Gastroesophageal sphincter (tissue), 4 donors: Measurements from ENCODE around the gene ZMPSTE24. TPM values are rescaled to one million over a fixed set of nuclear protein-coding genes. Genes with fewer than 3 reads are reported as not detected.
"Not testable (repeated sequence)": the region's sequence is repeated elsewhere in the genome, so short reads cannot be mapped to it uniquely, and the experiment has no call there.

Experiments used
- ATAC-seq: fragments of 150-250 bp; one replicate; pipeline ENCODE4 v1.9.1; 2016; ENCODE audit warnings: mild to moderate bottlenecking, moderate library complexity
- H3K27ac ChIP-seq, 4 donors: fragments of 200-600 bp; sonication (generic) in 3 of 4; 1 replicate in 3 of 4; 2 replicates in 1 of 4; pipeline ENCODE4 v1.5.1; 2016 to 2019
- H3K27me3 ChIP-seq: fragments of 200-600 bp; sonication (generic); one replicate; pipeline ENCODE4 v1.5.1; 2019
- H3K36me3 ChIP-seq, 2 donors: fragments of 200-600 bp; sonication (generic); one replicate each; pipeline ENCODE4 v1.5.1; 2019; ENCODE audit warnings: control low read depth in 1 of 2
- H3K4me1 ChIP-seq, 3 donors: fragments of 200-600 bp; sonication (generic); 1 replicate in 2 of 3; 2 replicates in 1 of 3; pipeline ENCODE4 v1.5.1; 2016 to 2019; ENCODE audit warnings: control low read depth in 2 of 3
- H3K4me3 ChIP-seq, 2 donors: fragments of 200-600 bp; sonication (generic); one replicate each; pipeline ENCODE4 v1.5.1; 2019; ENCODE audit warnings: mild to moderate bottlenecking in 1 of 2, moderate library complexity in 1 of 2
- H3K9me3 ChIP-seq, 3 donors: fragments of 200-600 bp; sonication (generic); one replicate each; pipeline ENCODE4 v1.5.1; 2017 to 2019; ENCODE audit warnings: control low read depth in 2 of 3
- CTCF ChIP-seq, 4 experiments: fragments of 200-600 bp in 2 of 4; fragments of 450-650 bp in 2 of 4; sonication (generic) in 1 of 4; IDR thresholded peaks; one replicate each; pipeline ENCODE4 v1.5.1; 2017 to 2019; ENCODE audit warnings: antibody characterized with exemption in 4 of 4, mild to moderate bottlenecking in 2 of 4, moderate library complexity in 2 of 4
- EP300 ChIP-seq: sonication (generic); formaldehyde crosslinking; IDR thresholded peaks from one replicate; pipeline ENCODE4 v1.6.1; 2017; ENCODE audit warnings: antibody characterized with exemption, mild to moderate bottlenecking
- POLR2A ChIP-seq, 2 donors: fragments of 450-650 bp; IDR thresholded peaks; one replicate each; pipeline ENCODE4 v1.6.1; 2017; ENCODE audit warnings: antibody characterized with exemption in 2 of 2, mild to moderate bottlenecking in 2 of 2, moderate library complexity in 1 of 2
- POLR2AphosphoS5 ChIP-seq: sonication (generic); formaldehyde crosslinking; IDR thresholded peaks from one replicate; pipeline ENCODE4 v1.6.1; 2017; ENCODE audit warnings: antibody characterized with exemption
- WGBS, 2 donors: methylation state at CpG; one replicate each; pipeline ENCODE4 v1.1.5; 2018; ENCODE audit warnings: low coverage in 1 of 2; 5-methylcytosine and 5-hydroxymethylcytosine counted together
- total RNA-seq, 4 donors: library from RNA; depleted of rRNA; stranded (reverse); fragments of >200 nt; gene quantifications; one replicate each; pipeline ENCODE4 v1.1.0, GENCODE V29; 2016

ZMPSTE24 gene
- total RNA-seq, 4 donors from 2014 or later: 49.0 to 76.1 (median 58.3) TPM

GRCh38 chr1:40339420-40340323, 81.6 kb downstream of the ZMPSTE24 start:
- Histone ChIP-seq H3K4me1 (peaks cover 0 to 6% (median 0%) of the 10 kb centered on the region in 3 donors), H3K36me3 (no peaks in the 10 kb centered on the region), H3K4me3 (no peak overlapping the region), H3K9me3 (no peaks in the 10 kb centered on the region), H3K27ac (no peak overlapping the region), H3K27me3 (peaks cover 7% of the 10 kb centered on the region)
- no peak for TF ChIP-seq POLR2A (IDR thresholded peaks at IDR 0.05)
- whole genome bisulfite sequencing, 2 donors: 68 to 89% methylated on average over 3 to 4 of the region's 6 CpGs
- ATAC-seq: no peak

- Histone ChIP-seq H3K36me3 (no peaks in the 10 kb centered on the region), H3K27me3 (peaks cover 7% of the 10 kb centered on the region), H3K9me3 (no peaks in the 10 kb centered on the region), H3K27ac (no peak overlapping the region), H3K4me3 (no peak overlapping the region), H3K4me1 (peaks cover 0 to 6% (median 0%) of the 10 kb centered on the region in 3 donors)
- ATAC-seq: no peak
- WGBS, 2 donors: 67 to 76% methylated on average over 6 of the region's 6 CpGs
- TF ChIP-seq CTCF (IDR thresholded peaks at IDR 0.05) (no peak), POLR2AphosphoS5 (no peak), POLR2A (IDR thresholded peaks at IDR 0.05) (no peak), EP300 (no peak)
Observed at GRCh38 chr1:40341491-40342380, 83.7 kb downstream of the ZMPSTE24 start.

- not testable (repeated sequence) for H3K9me3 ChIP-seq, H3K27ac ChIP-seq, H3K27me3 ChIP-seq, ATAC-seq, H3K4me1 ChIP-seq, H3K36me3 ChIP-seq, H3K4me3 ChIP-seq
- WGBS, 2 donors: 94% methylated on average over 3 of the region's 3 CpGs; no CpG with 5 or more reads in 1 of the 2 donors
Observed at GRCh38 chr1:40342381-40342717, 84.3 kb downstream of the ZMPSTE24 start.

Other genes with a start within 250 kb of the ZMPSTE24 start
- gene CAP1, start 217.5 kb upstream of the ZMPSTE24 start, total RNA-seq: 100 to 1,000 TPM; 421 to 533 (median 500) TPM
- gene PPT1, start 161.0 kb upstream of the ZMPSTE24 start, total RNA-seq: 10 to 100 TPM; 53.0 to 90.6 (median 65.7) TPM
- 10 to 100 TPM; 19.4 to 28.7 (median 27.9) TPM for gene RLF, start 96.8 kb upstream of the ZMPSTE24 start, total RNA-seq
- gene TMCO2, start 10.3 kb upstream of the ZMPSTE24 start, total RNA-seq: not detected
- gene COL9A2, start 59.0 kb downstream of the ZMPSTE24 start, total RNA-seq: 10 to 100 TPM in 1 of 4 donors, 1 to 10 TPM in 3; 1.6 to 12.0 (median 4.9) TPM
- gene SMAP2, start 115.5 kb downstream of the ZMPSTE24 start, total RNA-seq: 10 to 100 TPM; 19.9 to 43.2 (median 26.6) TPM
- gene ZFP69B, start 192.2 kb downstream of the ZMPSTE24 start, total RNA-seq: 1 to 10 TPM in 2 of 4 donors, under 1 TPM in 1, not detected in 1; 0.54 to 1.4 (median 1.2) TPM
- gene ZFP69, start 219.1 kb downstream of the ZMPSTE24 start, total RNA-seq: 1 to 10 TPM; 2.0 to 6.1 (median 4.2) TPM